ENCODE data around the gene MTA1.
A peak's percentile ranks its signal among the peaks of the same experiment; 100 is the strongest.

MTA1 gene

GRCh38 chr14:105478398-105479251 lies 59.0 kb downstream of the MTA1 start:
- FAIRE-seq = no peak

DNA sequence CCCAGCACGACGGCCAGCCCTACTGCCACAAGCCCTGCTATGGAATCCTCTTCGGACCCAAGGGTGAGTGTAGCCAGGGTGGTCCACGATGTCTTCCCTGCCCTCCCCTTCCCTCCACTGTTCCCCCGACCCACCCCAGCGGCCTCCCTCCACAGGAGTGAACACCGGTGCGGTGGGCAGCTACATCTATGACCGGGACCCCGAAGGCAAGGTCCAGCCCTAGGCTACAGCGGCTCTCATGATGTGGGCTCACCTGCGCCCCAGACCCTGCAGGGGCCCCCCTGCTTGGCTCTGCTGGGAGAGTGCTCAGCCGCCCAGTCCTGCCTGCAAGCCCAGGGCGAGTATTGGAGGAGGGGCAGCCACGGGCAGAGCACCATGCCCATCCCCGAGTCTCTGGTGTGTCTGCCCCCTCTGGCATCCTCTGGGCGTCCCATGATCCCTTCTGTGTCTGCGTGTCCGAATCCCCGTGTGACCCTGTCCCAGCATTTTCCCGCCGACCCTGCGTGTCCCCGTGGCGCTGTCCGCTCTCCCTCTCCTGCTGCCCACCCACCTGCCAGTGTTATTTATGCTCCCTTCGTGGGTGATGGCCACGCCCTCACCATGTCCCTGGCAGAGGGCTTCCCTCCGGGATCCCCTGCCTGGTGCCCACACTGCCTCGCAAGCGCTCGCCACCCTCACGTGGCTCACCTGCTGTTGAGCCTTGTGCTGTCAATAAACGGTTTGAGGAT lies 60.0 kb downstream of the MTA1 start:
- no peak for FAIRE-seq

DNA sequence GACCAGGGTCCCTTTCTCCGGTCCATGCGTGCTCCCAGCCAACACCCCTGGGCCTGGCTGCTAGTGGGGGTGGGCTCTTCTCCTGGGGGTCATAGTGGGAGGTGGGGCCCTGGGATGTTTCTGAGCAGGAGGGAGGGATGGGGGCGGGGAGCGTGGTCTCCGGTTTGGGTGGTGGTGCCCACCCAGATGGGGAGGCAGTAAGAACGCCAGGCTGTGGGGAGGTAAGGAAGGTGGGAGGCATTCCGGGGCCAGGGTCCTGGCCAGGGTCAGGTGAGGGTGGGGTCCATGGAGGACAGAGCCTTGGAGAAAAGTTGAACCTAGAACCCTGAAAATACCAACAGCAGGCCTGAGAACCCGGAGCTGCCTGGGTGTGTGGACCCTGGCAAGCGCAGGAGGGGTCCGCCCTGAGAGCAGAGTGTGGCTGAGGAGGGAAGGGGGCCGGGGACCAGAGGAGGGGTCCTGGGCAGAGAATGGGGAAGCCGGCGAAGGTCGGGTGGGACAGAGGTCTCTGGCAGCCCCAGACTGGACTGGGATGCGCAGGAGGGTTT lies 60.6 kb downstream of the MTA1 start:
- FAIRE-seq = no peak

DNA sequence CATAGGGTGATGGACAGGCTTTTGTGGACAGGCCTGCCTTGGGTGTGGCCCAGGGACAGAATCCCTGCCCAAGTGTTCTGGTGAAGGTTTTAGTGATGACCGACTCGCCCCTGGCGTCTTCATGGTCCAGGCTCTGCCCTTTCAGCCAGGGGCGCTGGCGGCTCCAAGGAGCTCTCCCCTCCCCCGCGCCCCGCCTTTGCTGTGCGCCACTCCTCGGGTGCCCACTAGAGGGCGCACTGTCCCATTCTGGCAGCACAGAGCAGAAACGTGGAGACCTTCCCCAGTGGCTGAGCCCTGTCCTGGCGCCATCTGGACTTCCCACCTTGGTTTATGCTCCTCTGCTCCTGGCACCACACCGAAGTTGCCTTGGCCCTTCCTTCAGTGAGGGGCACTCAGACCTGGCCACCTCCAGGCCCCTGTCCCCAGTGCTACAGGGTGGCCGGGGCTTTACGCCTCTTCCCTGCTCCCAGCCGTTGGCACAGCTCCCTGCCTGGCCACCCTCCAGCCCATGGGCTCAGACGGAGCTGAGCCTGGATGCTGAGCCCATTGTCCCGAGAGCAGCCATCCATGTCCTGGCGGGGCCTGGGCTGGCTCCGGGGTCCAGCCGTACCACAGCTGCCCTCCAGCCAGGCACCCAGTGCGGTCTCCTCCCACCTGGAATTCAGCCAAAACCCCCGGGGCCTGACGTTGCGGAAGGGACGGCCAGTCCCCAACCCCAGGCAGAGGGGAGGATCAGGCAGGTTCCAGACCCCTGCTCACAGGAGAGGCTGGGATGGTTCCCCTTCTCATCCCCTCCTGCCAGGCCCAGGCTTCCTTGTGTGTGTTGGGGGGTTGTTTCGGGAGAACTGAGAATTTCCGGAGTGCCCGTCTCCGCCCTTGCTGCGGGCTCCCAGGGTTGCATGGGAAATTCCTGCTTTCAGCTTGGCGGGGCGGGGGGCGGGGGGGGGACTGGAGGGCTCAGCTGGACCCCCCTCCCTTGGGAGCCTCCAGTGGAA lies 61.5 kb downstream of the MTA1 start:
- FAIRE-seq = peak; percentile 86

GRCh38 chr14:105481886-105482457 lies 62.3 kb downstream of the MTA1 start:
- FAIRE-seq = no peak

DNA sequence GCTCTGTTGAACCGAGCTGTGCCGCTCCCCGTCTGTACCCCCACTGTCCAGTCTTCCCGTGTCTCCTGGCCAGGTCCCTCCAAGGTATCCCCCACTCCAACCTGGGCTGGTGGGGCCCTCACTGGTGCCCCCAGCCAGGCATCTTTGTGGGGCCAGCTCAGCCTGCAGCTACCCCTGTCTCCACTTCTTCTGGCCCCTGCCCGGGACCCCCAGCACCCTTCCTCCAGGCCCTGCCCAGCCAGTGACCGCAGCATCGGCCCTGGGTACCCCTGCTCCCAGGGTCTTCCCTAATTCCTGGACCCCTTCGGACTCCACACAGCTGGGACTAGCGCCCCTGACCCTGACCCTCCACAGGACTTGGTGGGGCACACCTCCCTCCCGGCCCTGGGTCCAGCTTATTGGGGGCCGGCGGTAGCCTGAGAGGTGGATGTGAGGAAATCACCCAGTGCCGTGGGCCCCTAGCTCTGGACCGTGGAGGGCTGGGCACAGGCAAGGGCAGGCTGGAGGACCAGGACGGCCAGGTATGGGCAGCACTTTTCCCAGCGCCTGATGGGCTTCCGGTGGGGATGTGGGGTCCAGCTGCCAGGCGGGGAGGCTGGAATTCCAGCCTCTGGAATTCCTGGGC lies 63.0 kb downstream of the MTA1 start:
- FAIRE-seq = no peak

DNA sequence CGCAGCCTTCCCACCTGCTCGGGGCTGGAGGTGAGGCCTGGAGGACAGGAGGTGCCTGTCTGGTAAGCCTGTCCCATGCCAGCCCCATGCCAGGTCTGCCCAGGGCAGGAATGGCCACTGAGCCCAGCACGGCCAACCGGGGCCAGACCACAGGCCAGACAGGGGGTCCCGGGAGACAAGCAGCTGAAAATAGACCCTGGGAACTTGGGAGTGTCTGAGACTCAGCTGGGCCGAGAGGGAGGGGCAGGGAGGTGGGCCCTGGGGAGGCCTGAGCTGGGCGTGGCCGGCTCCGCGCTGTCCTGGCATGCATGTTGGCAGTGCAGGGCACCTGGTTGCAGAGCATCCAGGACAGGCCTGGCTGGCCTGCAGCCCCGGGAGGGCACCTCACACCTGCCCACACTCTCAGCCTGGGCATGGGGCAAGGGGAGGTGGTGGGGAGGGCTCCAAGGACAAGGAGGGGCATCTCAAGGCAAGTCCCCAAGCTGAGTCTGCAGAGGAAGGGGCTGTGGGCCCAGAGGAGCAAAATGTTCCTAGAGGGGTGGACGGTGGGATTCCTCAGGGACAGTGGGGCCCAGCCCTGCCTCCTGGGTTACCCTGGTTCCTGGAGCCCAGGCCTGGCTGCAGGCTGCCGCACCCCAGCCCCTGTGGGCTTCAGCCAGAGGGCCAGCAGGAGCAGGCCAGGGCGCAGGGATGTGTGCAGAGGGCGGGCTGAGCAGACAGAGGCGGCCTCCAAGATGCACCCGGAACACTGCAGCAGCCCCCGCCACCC lies 63.9 kb downstream of the MTA1 start:
- FAIRE-seq = no peak

DNA sequence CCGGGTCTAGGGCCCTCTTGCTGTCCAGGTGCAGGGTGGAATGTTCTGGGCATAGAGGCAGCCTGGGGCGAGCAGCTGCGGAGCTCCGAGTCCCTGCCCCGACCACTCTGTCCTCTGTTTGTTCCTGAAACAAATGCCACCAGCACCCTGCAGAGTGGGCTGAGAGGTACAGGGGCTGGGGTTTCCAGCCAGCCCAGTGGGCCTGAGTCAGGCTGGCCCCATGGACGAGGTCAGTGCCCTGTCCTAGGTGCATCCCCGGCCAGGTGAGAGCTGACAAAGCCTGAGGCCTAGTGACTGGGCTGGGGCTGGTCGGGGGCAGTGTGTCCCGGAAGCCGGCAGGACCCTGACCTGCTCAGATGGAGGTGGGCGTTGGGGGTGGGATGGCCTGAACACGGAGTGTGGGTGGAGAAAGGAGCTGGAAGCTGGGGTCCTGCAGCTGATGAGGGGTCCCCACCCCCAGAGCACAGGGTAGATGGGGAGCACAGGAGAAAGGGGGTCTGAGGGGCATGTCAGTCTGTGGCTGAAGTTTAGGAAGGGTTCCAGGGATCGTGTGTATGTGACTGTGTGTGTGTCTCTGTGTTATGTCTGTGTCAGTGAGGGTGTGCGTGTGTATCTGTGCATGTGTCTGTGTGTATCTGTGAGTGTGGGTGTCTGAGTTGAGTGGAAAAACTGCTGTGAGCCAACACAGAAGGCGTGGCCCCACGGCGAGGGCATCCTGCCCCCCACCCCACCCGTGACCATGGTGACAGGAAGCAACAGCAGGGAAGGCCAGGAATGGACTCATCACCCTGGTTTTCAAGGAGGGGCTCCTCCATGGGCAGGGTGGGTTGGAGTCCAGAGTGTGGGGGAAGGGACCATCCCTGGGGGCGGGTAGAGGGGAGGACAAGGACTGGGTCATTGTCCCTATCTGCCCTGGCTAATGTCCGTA lies 64.7 kb downstream of the MTA1 start:
- no peak for FAIRE-seq

DNA sequence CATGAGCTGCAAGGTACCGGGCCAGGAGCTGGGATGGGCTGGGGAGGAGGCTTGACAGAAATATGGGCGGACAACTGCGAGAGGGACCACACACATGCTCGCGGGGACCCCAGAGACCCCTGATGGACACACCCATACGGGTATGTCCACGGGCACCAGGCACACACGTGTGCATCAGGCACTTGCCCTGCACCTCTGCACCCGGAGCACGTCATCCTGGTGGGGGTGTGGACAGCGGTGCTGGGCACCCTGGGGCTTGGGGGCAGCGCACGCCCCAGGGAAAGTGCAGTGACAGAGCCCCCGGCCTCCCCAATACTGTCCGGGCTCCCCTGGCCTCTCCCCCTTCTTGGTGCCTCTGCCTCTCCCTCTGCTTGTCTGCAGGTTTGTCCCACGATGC lies 65.4 kb downstream of the MTA1 start:
- FAIRE-seq = no peak

GRCh38 chr14:105485739-105486162 lies 66.1 kb downstream of the MTA1 start:
- FAIRE-seq = no peak

- FAIRE-seq = no peak
Observed at GRCh38 chr14:105486163-105486973, 66.7 kb downstream of the MTA1 start, which contains the start of gene CRIP1. Gene CRIP1, plus strand, starts transcription at chr14:105486886. Its CDS starts 374 bp downstream, at chr14:105487260.

GRCh38 chr14:105486974-105487448 lies 67.4 kb downstream of the MTA1 start:
- no peak for FAIRE-seq

- FAIRE-seq = no peak
Observed at GRCh38 chr14:105487449-105487985, 67.9 kb downstream of the MTA1 start.

DNA sequence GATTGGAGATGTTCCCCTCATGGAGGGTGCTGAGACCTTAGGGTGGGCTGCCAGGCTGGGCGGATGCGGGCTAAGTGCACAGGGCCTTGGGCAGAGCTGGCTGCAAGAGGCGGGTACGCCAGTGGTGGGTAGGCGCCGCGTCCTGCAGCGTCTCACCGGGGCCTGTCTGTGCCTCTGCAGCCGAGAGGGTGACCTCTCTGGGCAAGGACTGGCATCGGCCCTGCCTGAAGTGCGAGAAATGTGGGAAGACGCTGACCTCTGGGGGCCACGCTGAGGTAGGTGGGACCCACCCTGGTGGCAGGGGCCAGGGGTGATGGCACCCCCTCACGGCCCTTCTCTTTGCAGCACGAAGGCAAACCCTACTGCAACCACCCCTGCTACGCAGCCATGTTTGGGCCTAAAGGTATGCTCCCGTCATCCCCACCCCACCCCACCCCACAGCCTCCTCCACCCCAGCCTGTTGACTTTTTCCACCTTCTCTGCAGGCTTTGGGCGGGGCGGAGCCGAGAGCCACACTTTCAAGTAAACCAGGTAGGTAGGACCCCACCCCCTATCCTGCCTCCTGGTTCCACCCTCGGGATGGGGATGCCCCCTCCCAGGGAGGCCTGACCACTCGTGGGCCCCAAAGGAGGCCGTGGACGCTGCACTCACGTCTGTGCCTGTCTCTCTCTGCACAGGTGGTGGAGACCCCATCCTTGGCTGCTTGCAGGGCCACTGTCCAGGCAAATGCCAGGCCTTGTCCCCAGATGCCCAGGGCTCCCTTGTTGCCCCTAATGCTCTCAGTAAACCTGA lies 68.6 kb downstream of the MTA1 start:
- FAIRE-seq = no peak

DNA sequence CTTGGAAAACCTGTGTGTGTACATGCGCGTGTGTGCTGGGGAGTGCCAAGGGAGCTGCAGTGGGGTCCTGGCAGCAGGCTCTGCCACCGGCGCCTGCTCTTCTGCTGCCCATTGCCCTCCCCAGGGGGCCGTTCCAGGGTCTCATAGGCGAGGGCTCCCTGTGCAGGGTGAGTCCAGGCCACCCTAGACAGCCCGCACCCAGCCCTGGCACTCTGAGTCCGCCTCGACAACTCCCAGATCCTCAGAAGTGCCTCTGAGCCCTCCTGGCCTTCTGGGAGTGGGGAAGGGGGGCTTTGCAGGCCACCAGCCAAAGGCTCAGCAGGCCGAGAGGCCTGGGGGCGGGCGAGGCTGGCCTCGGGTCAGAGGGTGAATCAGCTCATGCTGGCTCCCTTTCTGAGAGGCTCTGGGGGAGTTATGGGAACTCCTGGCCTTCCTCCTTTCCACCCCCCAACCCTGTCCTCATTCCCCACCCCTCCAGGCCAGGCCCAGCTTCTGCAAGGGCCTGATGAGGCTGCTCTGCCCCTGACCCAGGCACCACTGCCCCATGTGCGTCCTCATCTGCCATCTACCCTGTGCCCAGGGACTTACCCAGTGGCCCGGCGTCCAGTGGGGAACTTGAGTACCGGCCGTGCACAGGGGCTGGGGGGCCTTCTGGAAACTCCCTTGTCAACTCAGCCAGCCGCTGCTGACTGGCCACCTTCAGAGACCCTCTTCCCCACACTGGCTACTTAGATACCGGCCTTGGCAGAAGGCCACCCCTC lies 69.3 kb downstream of the MTA1 start:
- no peak for FAIRE-seq

- no peak for FAIRE-seq
Observed at GRCh38 chr14:105489542-105490266, 70.1 kb downstream of the MTA1 start.

Data from TTC549 (cell line).